DND-41 (cell line): ENCODE data around the gene RASAL2.

Experiments
- ATAC-seq: fragments of 200-7000 bp; cut with Tn5 transposase; 3 replicates; pipeline ENCODE4 v1.9.1; 2021; ENCODE audit warnings: low read depth; ENCODE audit not compliant: insufficient read depth
- DNase-seq: peaks from one replicate; pipeline ENCODE4 v3.0.0-alpha.2; 2020
- H2AFZ ChIP-seq: 2 replicates; pipeline ENCODE4 v1.6.0; 2012; ENCODE audit warnings: low read depth, low read length
- H3K27ac ChIP-seq: 2 replicates; pipeline ENCODE4 v1.5.1; 2012; ENCODE audit warnings: low read length, inconsistent platforms
- H3K27me3 ChIP-seq: fragments of 200-600 bp; sonication (generic); 2 replicates; pipeline ENCODE4 v1.6.0; 2012; ENCODE audit warnings: low read length, mild to moderate bottlenecking, inconsistent platforms; ENCODE audit not compliant: insufficient read depth, poor library complexity
- H3K36me3 ChIP-seq: 2 replicates; pipeline ENCODE4 v1.5.1; 2012; ENCODE audit warnings: low read length, inconsistent platforms; ENCODE audit not compliant: insufficient read depth
- H3K4me1 ChIP-seq: 2 replicates; pipeline ENCODE4 v1.5.1; 2012; ENCODE audit warnings: mild to moderate bottlenecking, low read length; ENCODE audit not compliant: insufficient read depth
- H3K4me2 ChIP-seq: 2 replicates; pipeline ENCODE4 v1.6.0; 2012; ENCODE audit warnings: mild to moderate bottlenecking, moderate library complexity, low read length, inconsistent platforms; ENCODE audit not compliant: insufficient read depth
- H3K4me3 ChIP-seq, 2 experiments: fragments of 200-600 bp in 1 of 2; shearing (Covaris generic) in 1 of 2; 2 replicates each; pipeline ENCODE4 v1.5.1; 2012 to 2016; ENCODE audit warnings: inconsistent platforms in 2 of 2, low read length in 2 of 2, mild to moderate bottlenecking in 2 of 2, low read depth in 1 of 2, moderate library complexity in 1 of 2
- H3K79me2 ChIP-seq: 2 replicates; pipeline ENCODE4 v1.6.0; 2012; ENCODE audit warnings: low read length, inconsistent platforms; ENCODE audit not compliant: insufficient read depth
- H3K9ac ChIP-seq: 2 replicates; pipeline ENCODE4 v1.6.0; 2012; ENCODE audit warnings: low read depth, mild to moderate bottlenecking, inconsistent platforms, low read length, moderate library complexity
- H3K9me3 ChIP-seq: 2 replicates; pipeline ENCODE4 v1.5.1; 2012; ENCODE audit warnings: low read length, moderate library complexity, mild to moderate bottlenecking, inconsistent platforms; ENCODE audit not compliant: insufficient read depth, severe bottlenecking
- H4K20me1 ChIP-seq: 2 replicates; pipeline ENCODE4 v1.6.0; 2012; ENCODE audit warnings: low read length; ENCODE audit not compliant: insufficient read depth
- CTCF ChIP-seq: IDR thresholded peaks from 2 replicates; pipeline ENCODE4 v1.5.1; 2012; ENCODE audit warnings: borderline replicate concordance, low read length, moderate library complexity, mild to moderate bottlenecking; ENCODE audit not compliant: poor library complexity, severe bottlenecking; ENCODE audit errors: extremely low read depth
- EZH2 ChIP-seq: IDR thresholded peaks from 3 replicates; pipeline ENCODE4 v1.6.1; 2012; ENCODE audit warnings: borderline replicate concordance, low read depth, mild to moderate bottlenecking, moderate library complexity, low read length, inconsistent platforms; ENCODE audit not compliant: severe bottlenecking

Gene RASAL2

GRCh38 chr1:178048426-178048825 is 45.5 kb upstream of the RASAL2 start:
- H3K27me3 ChIP-seq: peaks cover 2% of the 10 kb centered on the region
- TF ChIP-seq EZH2: no peak
- TF ChIP-seq CTCF: no peak
- H3K27ac ChIP-seq: no peak overlapping the region
- no peaks in the 10 kb centered on the region for H3K79me2 ChIP-seq
- peaks cover 2% of the 10 kb centered on the region for H3K9me3 ChIP-seq
- no peaks in the 10 kb centered on the region for H3K4me1 ChIP-seq
- no peak overlapping the region for H3K4me2 ChIP-seq
- H3K36me3 ChIP-seq: no peaks in the 10 kb centered on the region
- DNase-seq (no peak), ATAC-seq (no peak)
- no peak overlapping the region for H2AFZ ChIP-seq
- H3K9ac ChIP-seq: no peak overlapping the region
- H4K20me1 ChIP-seq: no peaks in the 10 kb centered on the region
- no peak overlapping the region for H3K4me3 ChIP-seq

GRCh38 chr1:178048883-178049282 is 45.0 kb upstream of the RASAL2 start:
- no peaks in the 10 kb centered on the region for H3K79me2 ChIP-seq
- H3K36me3 ChIP-seq: no peaks in the 10 kb centered on the region
- ATAC-seq (no peak), DNase-seq (no peak)
- H3K4me1 ChIP-seq: no peaks in the 10 kb centered on the region
- H3K9me3 ChIP-seq: no peaks in the 10 kb centered on the region
- no peak overlapping the region for H3K9ac ChIP-seq
- H4K20me1 ChIP-seq: no peaks in the 10 kb centered on the region
- H3K27ac ChIP-seq: no peak overlapping the region
- no peak overlapping the region for H2AFZ ChIP-seq
- peaks cover 2% of the 10 kb centered on the region for H3K27me3 ChIP-seq
- TF ChIP-seq EZH2: no peak
- TF ChIP-seq CTCF: no peak
- H3K4me2 ChIP-seq: no peak overlapping the region
- no peak overlapping the region for H3K4me3 ChIP-seq

GRCh38 chr1:178050084-178050483 is 43.8 kb upstream of the RASAL2 start:
- no peaks in the 10 kb centered on the region for H3K79me2 ChIP-seq
- DNase-seq (no peak), ATAC-seq (no peak)
- H3K4me3 ChIP-seq: no peak overlapping the region
- no peaks in the 10 kb centered on the region for H4K20me1 ChIP-seq
- peaks cover 2% of the 10 kb centered on the region for H3K27me3 ChIP-seq
- no peaks in the 10 kb centered on the region for H3K4me1 ChIP-seq
- no peak overlapping the region for H3K9ac ChIP-seq
- H3K27ac ChIP-seq: no peak overlapping the region
- no peak overlapping the region for H3K4me2 ChIP-seq
- TF ChIP-seq EZH2 (no peak), CTCF (no peak)
- no peaks in the 10 kb centered on the region for H3K9me3 ChIP-seq
- H2AFZ ChIP-seq: no peak overlapping the region
- H3K36me3 ChIP-seq: no peaks in the 10 kb centered on the region

GRCh38 chr1:178051071-178051470 is 42.8 kb upstream of the RASAL2 start:
- no peak overlapping the region for H3K9ac ChIP-seq
- H4K20me1 ChIP-seq: no peaks in the 10 kb centered on the region
- peaks cover 2% of the 10 kb centered on the region for H3K27me3 ChIP-seq
- H3K36me3 ChIP-seq: no peaks in the 10 kb centered on the region
- no peak overlapping the region for H2AFZ ChIP-seq
- TF ChIP-seq EZH2 (no peak), CTCF (no peak)
- H3K27ac ChIP-seq: no peak overlapping the region
- no peak overlapping the region for H3K4me2 ChIP-seq
- H3K79me2 ChIP-seq: no peaks in the 10 kb centered on the region
- no peak for ATAC-seq
- no peak overlapping the region for H3K4me3 ChIP-seq
- H3K4me1 ChIP-seq: no peaks in the 10 kb centered on the region
- no peaks in the 10 kb centered on the region for H3K9me3 ChIP-seq
- DNase-seq: no peak
